ENCODE measurements around the gene UNC5A.

The UNC5A gene

GRCh38 chr5:176810081-176810597 lies at the start of gene UNC5A:
UNC5A (plus strand) TSS chr5:176810559; CDS start chr5:176810751, 192 bp downstream.
- H3K27ac ChIP-seq = no peak within 1 kb of the TSS
- no peak within 1 kb of the TSS for H3K9ac ChIP-seq
- no peak within 1 kb of the TSS for H2AFZ ChIP-seq (ENCODE audit: low read depth)
- H3K4me3 ChIP-seq (IDR thresholded peaks at IDR 0.05; ENCODE audit: insufficient read depth, low read depth, low read length) = no peak within 1 kb of the TSS
- peaks cover 10% of the 10 kb centered on the region; the same call in 1 of the 2 replicates for H3K27me3 ChIP-seq (ENCODE audit: insufficient read depth, low read depth)
- H4K20me1 ChIP-seq (ENCODE audit: insufficient read depth) = no peaks in the 10 kb centered on the region
- no peaks in the 10 kb centered on the region for H3K4me1 ChIP-seq (ENCODE audit: low read depth, poor library complexity, severe bottlenecking)
- H3K79me2 ChIP-seq (ENCODE audit: insufficient read depth, low read depth) = no peaks in the 10 kb centered on the region
- TF ChIP-seq CTCF (conservative IDR thresholded peaks at IDR 0.05; ENCODE audit: low read depth, low read length) = no peak
- H3K4me2 ChIP-seq = no peak within 1 kb of the TSS
- no peaks in the 10 kb centered on the region for H3K36me3 ChIP-seq (ENCODE audit: insufficient read depth)

DNA sequence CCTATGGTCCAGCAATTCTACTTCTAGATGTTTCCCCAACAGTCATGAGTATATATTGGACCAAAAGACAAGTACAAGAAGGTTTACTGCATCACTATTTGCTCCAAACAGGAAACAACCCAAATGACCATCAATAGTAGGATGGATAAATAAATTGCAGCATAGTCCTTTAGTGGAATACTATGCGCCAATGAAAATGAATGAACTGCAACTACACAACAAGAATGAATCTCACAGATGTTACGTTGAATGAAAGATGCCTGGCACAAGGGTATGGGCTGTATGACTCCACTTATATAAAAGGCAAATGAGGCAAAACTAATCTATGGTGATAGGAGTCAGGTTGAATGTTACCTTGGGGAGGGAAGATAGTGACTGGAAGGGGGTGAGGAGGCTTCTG lies 48.6 kb upstream of the UNC5A start:
- no peaks in the 10 kb centered on the region for H3K79me2 ChIP-seq (ENCODE audit: insufficient read depth, low read depth)
- no peak overlapping the region for H2AFZ ChIP-seq (ENCODE audit: low read depth)
- no peak overlapping the region for H3K4me3 ChIP-seq (IDR thresholded peaks at IDR 0.05; ENCODE audit: insufficient read depth, low read depth, low read length)
- no peak overlapping the region for H3K27ac ChIP-seq
- H4K20me1 ChIP-seq (ENCODE audit: insufficient read depth) = no peaks in the 10 kb centered on the region
- H3K9ac ChIP-seq = no peak overlapping the region
- H3K27me3 ChIP-seq (ENCODE audit: insufficient read depth, low read depth) = 0 out of 2 replicates have a peak, but pooled peaks cover 2% of the 10 kb centered on the region
- H3K4me2 ChIP-seq = no peak overlapping the region
- TF ChIP-seq CTCF (conservative IDR thresholded peaks at IDR 0.05; ENCODE audit: low read depth, low read length) = no peak
- H3K4me1 ChIP-seq (ENCODE audit: low read depth, poor library complexity, severe bottlenecking) = no peaks in the 10 kb centered on the region
- no peaks in the 10 kb centered on the region for H3K36me3 ChIP-seq (ENCODE audit: insufficient read depth)

DNA sequence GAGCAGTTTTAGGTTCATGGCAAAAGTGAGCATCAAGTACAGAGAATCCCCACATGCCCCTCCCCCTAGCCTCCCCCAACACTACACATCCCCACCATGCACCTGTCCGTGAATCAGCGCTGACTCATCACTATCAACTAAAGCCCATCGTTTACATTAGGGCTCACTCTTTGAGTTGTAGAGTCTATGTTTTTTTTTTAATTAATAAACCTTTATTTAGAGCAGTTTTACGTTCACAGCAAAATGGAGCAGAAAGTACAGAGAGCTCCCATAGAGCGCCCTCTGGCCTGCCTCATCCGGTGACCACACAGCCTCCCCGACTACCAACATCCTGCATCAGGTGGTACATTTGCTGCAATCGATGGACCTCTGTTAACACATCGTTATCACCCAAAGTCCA lies 47.9 kb upstream of the UNC5A start:
- Histone ChIP-seq H2AFZ (ENCODE audit: low read depth) (no peak overlapping the region), H3K27me3 (ENCODE audit: insufficient read depth, low read depth) (0 out of 2 replicates have a peak, but pooled peaks cover 2% of the 10 kb centered on the region), H3K27ac (no peak overlapping the region), H3K4me2 (no peak overlapping the region), H3K36me3 (ENCODE audit: insufficient read depth) (no peaks in the 10 kb centered on the region), H3K4me3 (IDR thresholded peaks at IDR 0.05; ENCODE audit: insufficient read depth, low read depth, low read length) (no peak overlapping the region), H3K9ac (no peak overlapping the region), H4K20me1 (ENCODE audit: insufficient read depth) (no peaks in the 10 kb centered on the region), H3K4me1 (ENCODE audit: low read depth, poor library complexity, severe bottlenecking) (no peaks in the 10 kb centered on the region), H3K79me2 (ENCODE audit: insufficient read depth, low read depth) (no peaks in the 10 kb centered on the region)
- no peak for TF ChIP-seq CTCF (conservative IDR thresholded peaks at IDR 0.05; ENCODE audit: low read depth, low read length)

DNA sequence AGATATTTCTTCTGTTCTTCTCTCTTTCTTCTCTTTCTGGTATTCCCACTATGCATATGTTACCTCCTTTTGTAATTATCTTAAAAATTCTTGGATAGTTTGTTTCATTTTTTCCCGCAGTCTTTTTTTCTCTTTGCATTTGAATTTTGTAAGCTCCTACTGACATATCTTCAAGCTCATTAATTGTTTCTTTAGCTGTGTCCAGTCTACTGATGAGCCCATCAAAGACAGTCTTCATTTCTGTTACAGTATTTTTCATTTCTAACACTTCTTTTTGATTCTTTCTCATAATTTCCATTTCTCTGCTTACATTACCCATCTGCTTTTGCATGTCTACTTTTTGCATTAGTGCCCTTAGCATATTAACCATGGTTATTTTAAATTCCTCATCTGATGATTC lies 44.7 kb upstream of the UNC5A start:
- Histone ChIP-seq H3K9ac (no peak overlapping the region), H3K79me2 (ENCODE audit: insufficient read depth, low read depth) (no peaks in the 10 kb centered on the region), H4K20me1 (ENCODE audit: insufficient read depth) (no peaks in the 10 kb centered on the region), H2AFZ (ENCODE audit: low read depth) (no peak overlapping the region), H3K4me2 (no peak overlapping the region), H3K27ac (no peak overlapping the region), H3K36me3 (ENCODE audit: insufficient read depth) (no peaks in the 10 kb centered on the region), H3K4me3 (IDR thresholded peaks at IDR 0.05; ENCODE audit: insufficient read depth, low read depth, low read length) (no peak overlapping the region), H3K27me3 (ENCODE audit: insufficient read depth, low read depth) (0 out of 2 replicates have a peak, but pooled peaks cover 2% of the 10 kb centered on the region), H3K4me1 (ENCODE audit: low read depth, poor library complexity, severe bottlenecking) (no peaks in the 10 kb centered on the region)
- no peak for TF ChIP-seq CTCF (conservative IDR thresholded peaks at IDR 0.05; ENCODE audit: low read depth, low read length)

Data from KMS-11 (cell line).